ENCODE measurements around the gene MED13L. TPM values are rescaled to one million over a fixed set of nuclear protein-coding genes. Genes with fewer than 3 reads are reported as not detected.

MED13L gene
- total RNA-seq, 1 experiment from 2014 or later, result 46.8 TPM

DNA sequence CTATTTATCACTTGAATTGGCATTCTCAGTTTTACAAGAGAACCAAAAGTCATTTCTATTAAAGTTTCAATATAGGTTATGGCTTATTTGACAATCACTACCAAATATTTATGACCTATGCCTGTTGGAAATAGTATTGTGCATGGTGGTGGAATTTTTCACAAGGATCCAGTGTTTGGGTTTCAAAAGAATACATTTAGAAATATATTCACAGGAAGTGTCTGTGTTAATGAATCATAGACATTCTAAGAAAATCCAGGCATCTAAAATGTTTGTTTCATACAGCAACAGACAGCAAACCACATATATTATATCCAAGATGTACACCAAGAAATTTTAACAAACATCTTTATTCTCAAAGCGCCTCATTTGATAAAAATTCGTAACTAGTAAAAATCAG, 92.7 kb downstream of the MED13L start:
- DNase-seq (ENCODE audit: low read depth), result no peak

DNA sequence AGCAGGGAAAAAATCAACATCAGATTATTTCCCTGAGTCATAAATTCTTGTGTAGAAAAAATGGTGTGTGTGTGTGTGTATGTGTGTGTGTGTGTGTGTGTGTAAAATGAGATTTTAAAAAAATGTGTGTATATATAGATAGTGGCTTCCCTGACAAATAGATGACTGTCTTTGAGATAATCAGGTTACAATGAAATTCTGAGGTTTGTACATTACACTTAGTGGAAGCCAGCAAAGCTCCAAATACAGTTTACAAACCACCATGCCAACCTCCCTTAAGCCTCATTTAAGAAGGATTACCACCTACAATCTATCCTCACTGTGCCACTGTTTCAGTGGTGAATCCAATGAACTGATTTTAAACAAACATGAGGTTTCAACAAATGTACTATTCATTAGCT, 93.8 kb downstream of the MED13L start:
- peak; percentile 28 for DNase-seq (ENCODE audit: low read depth)

DNA sequence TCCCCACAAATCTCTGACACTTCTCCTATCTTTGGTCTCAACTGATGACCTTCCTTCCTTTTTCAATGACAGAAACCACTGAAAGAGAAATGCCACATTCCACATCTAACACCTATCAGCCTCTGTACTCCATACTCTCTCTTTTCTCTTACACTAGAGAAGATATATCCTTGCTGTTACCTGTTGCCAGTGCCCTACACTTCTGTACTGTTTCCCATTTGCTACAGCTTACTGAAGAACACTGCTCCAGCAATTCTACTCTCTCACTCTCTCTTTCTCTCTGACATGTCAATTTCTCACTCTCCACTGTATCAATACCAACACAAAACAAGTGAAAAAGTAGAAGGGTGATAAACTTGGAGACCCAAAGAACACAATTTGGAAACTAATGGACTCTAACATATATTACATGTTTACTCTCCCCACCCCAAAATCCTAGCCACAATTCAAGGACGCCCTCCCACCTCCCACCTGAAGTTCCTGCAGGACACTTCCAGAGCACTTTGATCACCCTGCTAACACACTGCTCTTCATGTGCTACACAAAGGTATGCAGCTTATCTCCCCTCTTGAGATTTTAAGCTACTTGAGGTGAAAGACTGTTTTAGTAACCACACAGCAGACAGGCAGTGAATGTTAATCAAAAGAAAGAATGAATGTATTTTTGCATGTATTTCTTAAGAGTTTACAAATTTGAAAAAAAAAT, 95.0 kb downstream of the MED13L start:
- no peak for DNase-seq (ENCODE audit: low read depth)

GRCh38 chr12:116180448-116180847, 97.0 kb downstream of the MED13L start:
- no peak for DNase-seq (ENCODE audit: low read depth)

GRCh38 chr12:116179384-116179783, 98.1 kb downstream of the MED13L start:
- DNase-seq (ENCODE audit: low read depth), result no peak

DNA sequence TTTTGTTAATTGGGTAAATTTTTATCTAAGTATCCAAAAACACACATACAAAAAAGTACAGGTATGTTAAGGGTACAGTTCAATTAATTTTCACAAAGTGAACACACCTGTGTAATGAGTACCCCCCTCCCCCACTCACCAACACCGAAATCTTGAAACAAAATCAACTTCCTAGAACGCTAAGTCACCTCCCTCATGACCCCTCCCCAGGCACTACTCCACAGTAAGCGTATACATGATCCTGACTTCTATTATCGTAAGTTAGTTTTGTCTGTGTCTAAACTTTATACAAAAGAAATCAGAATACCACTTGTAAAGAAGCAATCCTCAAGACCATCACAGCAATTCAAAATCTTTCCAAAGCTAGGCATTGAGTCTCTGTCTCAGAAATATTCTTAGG, 100.5 kb downstream of the MED13L start:
- DNase-seq (ENCODE audit: low read depth), result no peak

GRCh38 chr12:116174904-116175303, 102.6 kb downstream of the MED13L start:
- no peak for DNase-seq (ENCODE audit: low read depth)

GRCh38 chr12:116174006-116174405, 103.5 kb downstream of the MED13L start:
- DNase-seq (ENCODE audit: low read depth), result no peak

DNA sequence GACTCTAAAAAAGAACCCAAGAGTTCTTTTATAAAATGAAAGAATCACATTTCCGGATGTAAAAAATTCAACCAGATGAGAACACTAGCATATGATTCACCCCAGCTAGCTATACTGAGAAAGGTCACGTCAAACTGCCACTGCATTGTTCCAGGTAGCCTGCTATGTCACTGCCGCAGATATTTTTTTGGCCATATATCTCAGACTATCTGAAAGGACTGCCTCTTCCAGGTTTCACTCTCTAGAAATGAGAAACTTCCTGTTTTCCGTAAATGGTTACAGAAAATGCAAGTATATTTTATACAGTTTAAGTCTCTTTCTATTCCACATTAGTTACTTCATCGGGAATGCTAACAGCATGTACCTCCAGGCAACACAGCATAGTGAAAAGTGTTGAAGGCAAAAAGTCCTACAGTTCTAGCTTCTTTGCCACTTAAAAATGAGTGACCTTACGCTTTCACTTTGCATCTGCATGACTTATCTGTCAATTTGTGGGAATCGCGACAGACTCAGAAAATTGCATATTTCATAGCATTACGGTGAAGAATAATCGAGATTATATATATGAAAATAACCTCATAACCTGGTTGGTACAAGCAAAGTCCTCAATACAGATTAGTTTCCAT, 105.2 kb downstream of the MED13L start:
- DNase-seq (ENCODE audit: low read depth), result no peak

DNA sequence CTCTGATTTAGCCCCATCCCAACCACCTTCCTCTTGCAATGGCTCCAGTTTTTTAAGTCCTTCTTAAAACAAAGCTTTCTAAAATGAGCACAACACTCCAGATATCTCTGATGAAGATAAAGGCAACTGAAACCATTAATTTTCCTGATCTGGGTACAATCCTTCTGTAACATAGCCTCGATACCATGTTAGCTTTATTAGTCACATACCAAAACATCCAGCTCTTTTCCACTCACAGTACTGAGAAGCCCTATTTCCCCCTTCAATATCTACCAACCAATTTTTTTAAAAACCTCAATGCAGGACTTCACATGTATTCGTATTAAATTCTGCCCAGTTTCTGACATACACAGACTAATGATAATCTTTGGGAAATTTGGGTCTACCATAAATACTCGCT, 105.9 kb downstream of the MED13L start:
- DNase-seq (ENCODE audit: low read depth), result peak; percentile 47

DNA sequence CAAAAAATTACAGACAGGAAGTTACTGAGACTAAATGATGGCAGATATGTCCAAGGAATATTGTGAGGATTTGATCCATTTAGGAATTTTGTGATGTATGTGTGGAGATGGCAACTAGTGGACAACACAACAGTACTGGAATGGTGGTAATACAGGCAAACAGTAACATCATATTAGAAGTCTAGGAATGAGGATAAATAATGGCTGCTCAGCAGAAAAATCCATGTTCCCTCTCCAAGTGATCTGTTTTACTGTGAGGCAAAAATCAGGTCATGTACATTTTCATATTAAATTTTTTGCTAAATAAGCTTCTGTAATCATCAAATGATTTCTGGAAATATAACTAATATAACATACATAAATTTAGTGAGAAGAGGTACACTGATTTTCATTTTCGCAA, 108.4 kb downstream of the MED13L start:
- DNase-seq (ENCODE audit: low read depth), result no peak

- DNase-seq (ENCODE audit: low read depth), result no peak
Observed at GRCh38 chr12:116166306-116166705, 111.2 kb downstream of the MED13L start.

DNA sequence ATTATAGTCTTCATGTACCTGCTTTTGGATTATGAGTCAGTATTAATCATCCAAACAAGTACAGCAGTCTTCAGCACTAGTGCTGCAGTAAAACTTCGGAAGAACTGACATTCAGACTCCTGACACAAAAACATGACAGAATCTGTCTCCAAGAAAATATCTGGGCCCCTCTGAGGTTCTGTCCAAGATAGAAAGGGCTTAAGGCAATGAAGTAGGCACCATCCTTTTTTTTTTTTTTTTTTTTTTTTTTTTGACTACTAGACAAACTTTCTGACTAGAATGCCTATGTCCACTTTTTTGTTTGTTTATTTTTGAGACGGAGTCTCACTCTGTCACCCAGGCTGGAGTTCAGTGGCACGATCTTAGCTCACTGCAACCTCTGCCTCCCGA, 112.5 kb downstream of the MED13L start:
- DNase-seq (ENCODE audit: low read depth), result peak; percentile 70

- DNase-seq (ENCODE audit: low read depth), result peak; percentile 46
Observed at GRCh38 chr12:116164250-116165035, 113.0 kb downstream of the MED13L start.

DNA sequence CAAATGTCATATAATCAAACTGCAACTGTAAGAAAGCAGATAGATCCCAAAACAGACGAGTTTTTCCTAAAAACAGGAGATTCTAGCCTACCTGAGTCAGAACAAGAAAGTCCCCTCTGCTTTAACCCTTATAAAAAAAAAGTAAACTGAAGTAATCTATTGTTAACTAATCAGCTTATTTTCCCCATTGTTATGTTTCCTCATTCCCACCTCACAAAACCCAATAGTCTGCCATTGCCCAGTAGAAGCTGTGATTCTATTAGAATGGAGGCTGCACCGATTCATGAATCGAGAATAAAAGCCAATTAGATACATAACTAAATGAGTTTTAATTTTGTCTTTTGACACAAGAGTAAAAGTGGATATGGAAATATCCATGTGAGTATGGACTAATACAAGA, 115.4 kb downstream of the MED13L start:
- DNase-seq (ENCODE audit: low read depth), result no peak

DNA sequence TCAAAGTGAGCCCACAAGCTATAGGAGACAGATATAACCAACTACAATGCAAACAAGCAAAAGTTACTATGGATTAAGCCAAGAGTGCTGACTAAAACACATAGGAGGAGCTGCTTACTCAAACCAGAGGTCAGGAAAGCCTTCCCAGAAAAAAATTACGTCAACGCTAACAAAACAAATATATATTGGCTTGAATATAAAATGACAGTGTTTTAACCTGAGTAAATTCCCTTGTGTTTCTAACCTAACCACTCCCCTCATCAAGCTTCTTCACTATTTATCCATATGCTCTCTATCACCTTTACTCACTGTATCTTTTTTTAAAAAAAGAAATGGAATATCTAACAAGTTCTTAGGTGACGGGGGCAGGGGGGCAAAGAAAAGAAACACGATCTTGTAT, 115.9 kb downstream of the MED13L start:
- DNase-seq (ENCODE audit: low read depth), result no peak

GRCh38 chr12:116160883-116161458, 116.5 kb downstream of the MED13L start:
- no peak for DNase-seq (ENCODE audit: low read depth)

DNA sequence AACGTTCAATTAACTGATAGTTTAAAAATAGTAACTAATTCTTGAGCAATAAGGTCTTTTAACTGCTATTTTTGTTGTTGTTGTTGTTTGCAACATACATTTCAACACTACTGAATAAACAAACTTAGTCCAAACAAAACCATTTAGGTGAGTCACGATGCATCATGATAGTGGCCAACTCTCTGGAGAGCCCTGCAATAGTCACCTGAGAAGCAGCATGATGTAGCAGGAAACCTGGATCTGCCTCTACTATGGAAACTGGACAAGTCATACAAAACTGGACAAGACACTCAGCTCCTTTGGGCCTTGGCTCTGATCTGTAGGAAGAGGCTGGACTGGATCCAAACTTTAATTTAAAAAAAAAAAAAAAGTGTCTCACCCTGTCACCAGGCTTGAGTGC, 117.3 kb downstream of the MED13L start:
- peak; percentile 47 for DNase-seq (ENCODE audit: low read depth)

GRCh38 chr12:116159593-116160200, 117.8 kb downstream of the MED13L start:
- no peak for DNase-seq (ENCODE audit: low read depth)

GRCh38 chr12:116159175-116159574, 118.3 kb downstream of the MED13L start:
- peak; percentile 63 for DNase-seq (ENCODE audit: low read depth)

GRCh38 chr12:116157845-116158267, 119.6 kb downstream of the MED13L start:
- no peak for DNase-seq (ENCODE audit: low read depth)

DNA sequence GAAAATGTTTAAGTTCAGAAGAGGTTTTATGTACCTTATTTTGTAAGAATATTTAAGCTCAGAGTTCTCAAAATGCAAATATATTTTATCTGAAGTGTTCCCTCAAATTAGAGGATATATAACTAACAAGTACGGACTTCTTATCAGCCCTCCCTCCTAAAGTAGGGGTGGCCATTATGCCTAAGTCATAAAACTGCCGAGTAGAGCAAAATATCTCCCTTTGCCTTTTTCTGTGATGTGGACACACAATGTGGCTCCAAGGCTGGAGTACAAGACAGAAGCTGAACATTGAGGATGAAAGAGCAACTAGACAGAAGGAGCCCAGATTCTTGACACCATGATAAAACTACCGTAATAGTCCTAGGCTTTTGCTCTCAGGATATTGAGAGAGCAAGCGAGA, 120.9 kb downstream of the MED13L start:
- no peak for DNase-seq (ENCODE audit: low read depth)
